HG02884 (cell line): Measurements from ENCODE around the gene SEMA4C.
"Not testable (repeated sequence)": the region's sequence is repeated elsewhere in the genome, so short reads cannot be mapped to it uniquely, and the experiment has no call there.

Experiments used
- ATAC-seq: cut with Tn5 transposase; IDR thresholded peaks from one replicate; pipeline ENCODE4 v1.9.1; 2021; ENCODE audit warnings: mild to moderate bottlenecking, moderate library complexity; ENCODE audit not compliant: unreplicated experiment

The SEMA4C gene

GRCh38 chr2:96867756-96868554 lies 1.9 kb downstream of the SEMA4C start:
- no peak for ATAC-seq

- ATAC-seq, result no peak
These were observed 2.7 kb downstream of the SEMA4C start for GRCh38 chr2:96866986-96867755.

- ATAC-seq, result no peak
These were observed 3.3 kb downstream of the SEMA4C start for GRCh38 chr2:96866586-96866985.

GRCh38 chr2:96866149-96866548 lies 3.7 kb downstream of the SEMA4C start:
- ATAC-seq, result no peak

GRCh38 chr2:96865654-96866053 lies 4.2 kb downstream of the SEMA4C start:
- ATAC-seq, result no peak

GRCh38 chr2:96864343-96865091 lies 5.4 kb downstream of the SEMA4C start:
- no peak for ATAC-seq

- ATAC-seq, result no peak
These were observed 6.1 kb downstream of the SEMA4C start for GRCh38 chr2:96863575-96864342.

- ATAC-seq, result not testable (repeated sequence)
These were observed 6.8 kb downstream of the SEMA4C start for GRCh38 chr2:96863056-96863455.

- ATAC-seq, result no peak
These were observed 8.8 kb downstream of the SEMA4C start for GRCh38 chr2:96861074-96861473.

GRCh38 chr2:96860065-96861029 lies 9.5 kb downstream of the SEMA4C start:
- ATAC-seq, result no peak

GRCh38 chr2:96859681-96860064 lies 10.2 kb downstream of the SEMA4C start:
- ATAC-seq, result no peak

- no peak for ATAC-seq
These were observed 10.7 kb downstream of the SEMA4C start for GRCh38 chr2:96859099-96859649.

- ATAC-seq, result peak; percentile 92
These were observed 12.1 kb downstream of the SEMA4C start, which contains the start of gene ANKRD39 for GRCh38 chr2:96857667-96858372. ANKRD39 (minus strand) TSS chr2:96858016; CDS start chr2:96857987, 29 bp downstream.

- no peak for ATAC-seq
These were observed 12.9 kb downstream of the SEMA4C start for GRCh38 chr2:96856776-96857666.

- ATAC-seq, result no peak
These were observed 16.6 kb downstream of the SEMA4C start for GRCh38 chr2:96853321-96853720.

GRCh38 chr2:96852667-96853066 lies 17.2 kb downstream of the SEMA4C start:
- no peak for ATAC-seq

GRCh38 chr2:96848264-96848663 lies 21.6 kb downstream of the SEMA4C start:
- no peak for ATAC-seq

- no peak for ATAC-seq
These were observed 22.3 kb downstream of the SEMA4C start for GRCh38 chr2:96847586-96847985.
